DND-41 (cell line): ENCODE results near the gene FKBP2.

ENCODE experiments used
- EZH2 ChIP-seq: IDR thresholded peaks from 3 replicates; pipeline ENCODE4 v1.6.1; 2012; ENCODE audit warnings: borderline replicate concordance, low read depth, mild to moderate bottlenecking, moderate library complexity, low read length, inconsistent platforms; ENCODE audit not compliant: severe bottlenecking
- TF ChIP-seq, protein P1 (sequence below): IDR thresholded peaks from 2 replicates; pipeline ENCODE4 v1.5.1; 2012; ENCODE audit warnings: borderline replicate concordance, low read length, moderate library complexity, mild to moderate bottlenecking; ENCODE audit not compliant: poor library complexity, severe bottlenecking; ENCODE audit errors: extremely low read depth

DNA sequence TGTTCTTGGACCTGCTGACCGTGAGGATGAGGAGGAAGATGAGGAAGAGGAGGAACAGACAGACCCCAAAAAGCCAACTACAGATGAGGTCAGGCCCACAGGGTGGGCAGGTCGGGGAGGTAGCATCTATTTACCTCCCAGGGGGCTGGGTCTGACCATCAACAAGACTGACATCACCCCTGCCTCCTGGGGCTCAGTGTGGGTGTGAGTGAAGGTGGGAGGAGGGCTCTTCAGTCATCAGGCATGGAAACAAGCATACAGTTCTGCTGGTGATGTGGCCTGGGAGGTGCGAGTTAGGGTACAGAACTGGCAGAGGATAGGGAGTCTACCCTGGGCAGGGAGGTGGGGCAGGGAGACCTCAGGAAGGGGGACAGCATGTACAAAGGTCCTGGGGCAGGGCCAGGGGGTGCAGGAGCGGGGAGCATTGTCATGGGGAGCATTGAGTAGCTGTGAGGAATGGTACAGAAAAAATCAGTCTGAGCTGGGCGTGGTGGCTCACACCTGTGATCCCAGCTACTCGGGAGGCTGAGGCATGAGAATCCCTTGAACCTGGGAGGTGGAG is 19.3 kb downstream of the FKBP2 start:
- TF ChIP-seq, protein P1, sequence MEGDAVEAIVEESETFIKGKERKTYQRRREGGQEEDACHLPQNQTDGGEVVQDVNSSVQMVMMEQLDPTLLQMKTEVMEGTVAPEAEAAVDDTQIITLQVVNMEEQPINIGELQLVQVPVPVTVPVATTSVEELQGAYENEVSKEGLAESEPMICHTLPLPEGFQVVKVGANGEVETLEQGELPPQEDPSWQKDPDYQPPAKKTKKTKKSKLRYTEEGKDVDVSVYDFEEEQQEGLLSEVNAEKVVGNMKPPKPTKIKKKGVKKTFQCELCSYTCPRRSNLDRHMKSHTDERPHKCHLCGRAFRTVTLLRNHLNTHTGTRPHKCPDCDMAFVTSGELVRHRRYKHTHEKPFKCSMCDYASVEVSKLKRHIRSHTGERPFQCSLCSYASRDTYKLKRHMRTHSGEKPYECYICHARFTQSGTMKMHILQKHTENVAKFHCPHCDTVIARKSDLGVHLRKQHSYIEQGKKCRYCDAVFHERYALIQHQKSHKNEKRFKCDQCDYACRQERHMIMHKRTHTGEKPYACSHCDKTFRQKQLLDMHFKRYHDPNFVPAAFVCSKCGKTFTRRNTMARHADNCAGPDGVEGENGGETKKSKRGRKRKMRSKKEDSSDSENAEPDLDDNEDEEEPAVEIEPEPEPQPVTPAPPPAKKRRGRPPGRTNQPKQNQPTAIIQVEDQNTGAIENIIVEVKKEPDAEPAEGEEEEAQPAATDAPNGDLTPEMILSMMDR: no peak
- no peak for TF ChIP-seq EZH2
